Stimulated activated naive CD4-positive, alpha-beta T cell (primary cell): ENCODE measurements around the gene ELAVL1.

Experiments
- DNase-seq, 6 experiments: peaks; one replicate each; lab custom pipeline; 2025; lab: John Stamatoyannopoulos, UW

The ELAVL1 gene

GRCh38 chr19:8021374-8021773 is 15.9 kb upstream of the ELAVL1 start:
- no peak for DNase-seq

GRCh38 chr19:8020681-8021080 is 15.2 kb upstream of the ELAVL1 start:
- DNase-seq, result no peak

- DNase-seq, result peak in 4 of 6 experiments; percentile 22 to 50 (median 29)
Measured at GRCh38 chr19:8017808-8018207, 12.4 kb upstream of the ELAVL1 start.

- peak in 3 of 6 experiments; percentile 9 to 16 (median 11) for DNase-seq
Measured at GRCh38 chr19:8004723-8005513, 523 bp downstream of the ELAVL1 start.

- DNase-seq, result no peak
Measured at GRCh38 chr19:8004001-8004400, 1.4 kb downstream of the ELAVL1 start.

GRCh38 chr19:8001995-8002849 is 3.2 kb downstream of the ELAVL1 start:
- DNase-seq, result peak in 5 of 6 experiments; percentile 31 to 58 (median 47)

- DNase-seq, result no peak
Measured at GRCh38 chr19:8001651-8001994, 3.8 kb downstream of the ELAVL1 start.

GRCh38 chr19:8000298-8001038 is 5.0 kb downstream of the ELAVL1 start:
- no peak for DNase-seq

- DNase-seq, result no peak
Measured at GRCh38 chr19:7999376-7999775, 6.1 kb downstream of the ELAVL1 start.

- no peak for DNase-seq
Measured at GRCh38 chr19:7997809-7998480, 7.5 kb downstream of the ELAVL1 start.

- no peak for DNase-seq
Measured at GRCh38 chr19:7996883-7997282, 8.6 kb downstream of the ELAVL1 start.

GRCh38 chr19:7995810-7996158 is 9.7 kb downstream of the ELAVL1 start:
- no peak for DNase-seq

- no peak for DNase-seq
Measured at GRCh38 chr19:7994928-7995809, 10.3 kb downstream of the ELAVL1 start.

- DNase-seq, result no peak
Measured at GRCh38 chr19:7994114-7994513, 11.3 kb downstream of the ELAVL1 start.

- no peak for DNase-seq
Measured at GRCh38 chr19:7993560-7993959, 11.9 kb downstream of the ELAVL1 start.

GRCh38 chr19:7992575-7992974 is 12.9 kb downstream of the ELAVL1 start:
- no peak for DNase-seq

GRCh38 chr19:7989071-7989575 is 16.3 kb downstream of the ELAVL1 start:
- no peak for DNase-seq

GRCh38 chr19:7988307-7988706 is 17.1 kb downstream of the ELAVL1 start:
- DNase-seq, result no peak

GRCh38 chr19:7987114-7987768 is 18.2 kb downstream of the ELAVL1 start:
- DNase-seq, result no peak
